ENCODE measurements around the gene USP54.

DNA sequence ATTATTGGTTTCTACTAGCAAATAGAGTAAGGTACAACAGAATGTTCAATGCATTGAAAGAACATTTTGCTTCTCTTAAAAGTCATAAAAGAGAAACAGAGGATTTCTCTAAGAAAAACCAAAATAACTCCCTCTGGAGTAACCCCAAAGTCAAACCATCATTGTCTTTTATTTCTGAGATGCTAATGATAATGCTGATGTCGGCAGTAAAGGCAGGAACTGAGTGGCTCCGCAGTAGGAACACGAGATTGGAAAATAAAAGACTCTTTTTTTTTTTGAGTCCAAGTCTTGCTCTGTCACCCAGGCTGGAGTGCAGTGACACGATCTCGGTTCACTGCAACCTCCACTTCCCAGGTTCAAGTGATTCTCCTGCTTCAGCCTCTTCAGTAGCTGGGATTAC, 2.7 kb upstream of the USP54 start:
- TF ChIP-seq, protein P1, sequence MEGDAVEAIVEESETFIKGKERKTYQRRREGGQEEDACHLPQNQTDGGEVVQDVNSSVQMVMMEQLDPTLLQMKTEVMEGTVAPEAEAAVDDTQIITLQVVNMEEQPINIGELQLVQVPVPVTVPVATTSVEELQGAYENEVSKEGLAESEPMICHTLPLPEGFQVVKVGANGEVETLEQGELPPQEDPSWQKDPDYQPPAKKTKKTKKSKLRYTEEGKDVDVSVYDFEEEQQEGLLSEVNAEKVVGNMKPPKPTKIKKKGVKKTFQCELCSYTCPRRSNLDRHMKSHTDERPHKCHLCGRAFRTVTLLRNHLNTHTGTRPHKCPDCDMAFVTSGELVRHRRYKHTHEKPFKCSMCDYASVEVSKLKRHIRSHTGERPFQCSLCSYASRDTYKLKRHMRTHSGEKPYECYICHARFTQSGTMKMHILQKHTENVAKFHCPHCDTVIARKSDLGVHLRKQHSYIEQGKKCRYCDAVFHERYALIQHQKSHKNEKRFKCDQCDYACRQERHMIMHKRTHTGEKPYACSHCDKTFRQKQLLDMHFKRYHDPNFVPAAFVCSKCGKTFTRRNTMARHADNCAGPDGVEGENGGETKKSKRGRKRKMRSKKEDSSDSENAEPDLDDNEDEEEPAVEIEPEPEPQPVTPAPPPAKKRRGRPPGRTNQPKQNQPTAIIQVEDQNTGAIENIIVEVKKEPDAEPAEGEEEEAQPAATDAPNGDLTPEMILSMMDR (IDR thresholded peaks at IDR 0.05) = no peak
- TF ChIP-seq EZH2 (IDR thresholded peaks at IDR 0.05; ENCODE audit: borderline replicate concordance, insufficient read depth, low read depth, low read length, poor library complexity, severe bottlenecking) = no peak

All from B cell (primary cell).